ENCODE results near the gene ZNF83. TPM values are rescaled to one million over a fixed set of nuclear protein-coding genes. Genes with fewer than 3 reads are reported as not detected.
"Not testable (repeated sequence)": the region's sequence is repeated elsewhere in the genome, so short reads cannot be mapped to it uniquely, and the experiment has no call there.

The ZNF83 gene
- total RNA-seq, 2 experiments from 2014 or later = 57.8 to 60.5 TPM

GRCh38 chr19:52627441-52627840 is 10.7 kb downstream of the ZNF83 start:
- Mint-ChIP-seq H3K36me3 (ENCODE audit: low read depth) (peaks cover 50% of the 10 kb centered on the region), H3K9me3 (peaks cover 31% of the 10 kb centered on the region)
- CTCF ChIA-PET, H3K4me3 Mint-ChIP-seq, POLR2A ChIA-PET, H3K27me3 Mint-ChIP-seq, H3K27ac Mint-ChIP-seq, DNase-seq, H3K4me1 Mint-ChIP-seq: not testable (repeated sequence)

GRCh38 chr19:52626915-52627314 is 11.2 kb downstream of the ZNF83 start:
- CTCF ChIA-PET = no interaction called here
- no peak for DNase-seq
- POLR2A ChIA-PET = no interaction called here
- no peak overlapping the region for H3K4me3 Mint-ChIP-seq
- H3K27ac Mint-ChIP-seq = no peak overlapping the region
- no peaks in the 10 kb centered on the region for H3K4me1 Mint-ChIP-seq
- H3K36me3 Mint-ChIP-seq (ENCODE audit: low read depth) = peaks cover 50% of the 10 kb centered on the region
- H3K27me3 Mint-ChIP-seq = no peaks in the 10 kb centered on the region
- peaks cover 31% of the 10 kb centered on the region for H3K9me3 Mint-ChIP-seq

- Mint-ChIP-seq H3K27ac (no peak overlapping the region), H3K27me3 (no peaks in the 10 kb centered on the region), H3K4me1 (peaks cover 4% of the 10 kb centered on the region), H3K36me3 (ENCODE audit: low read depth) (peaks cover 53% of the 10 kb centered on the region), H3K4me3 (no peak overlapping the region), H3K9me3 (peaks cover 31% of the 10 kb centered on the region)
- DNase-seq = no peak
- CTCF ChIA-PET = interaction anchor here (0.8 kb wide), 1 partner anchor 14 kb away, joined by 3 read pairs; no protein-coding TSS in a partner anchor
- POLR2A ChIA-PET = no interaction called here
Measured at GRCh38 chr19:52622261-52622660, 15.9 kb downstream of the ZNF83 start.

GRCh38 chr19:52621376-52621775 is 16.8 kb downstream of the ZNF83 start:
- POLR2A ChIA-PET = no interaction called here
- peaks cover 62% of the 10 kb centered on the region for H3K36me3 Mint-ChIP-seq (ENCODE audit: low read depth)
- H3K27me3 Mint-ChIP-seq = no peaks in the 10 kb centered on the region
- H3K9me3 Mint-ChIP-seq = peaks cover 37% of the 10 kb centered on the region
- CTCF ChIA-PET = no interaction called here
- no peak overlapping the region for H3K4me3 Mint-ChIP-seq
- DNase-seq = no peak
- no peak overlapping the region for H3K27ac Mint-ChIP-seq
- peaks cover 4% of the 10 kb centered on the region for H3K4me1 Mint-ChIP-seq

GRCh38 chr19:52613299-52613906 is 24.8 kb downstream of the ZNF83 start:
- no peaks in the 10 kb centered on the region for H3K4me1 Mint-ChIP-seq
- H3K4me3 Mint-ChIP-seq = no peak overlapping the region
- H3K36me3 Mint-ChIP-seq (ENCODE audit: low read depth) = peaks cover 89% of the 10 kb centered on the region
- no peak for DNase-seq
- no peak overlapping the region for H3K27ac Mint-ChIP-seq
- peaks cover 56% of the 10 kb centered on the region for H3K9me3 Mint-ChIP-seq
- ChIA-PET CTCF (no interaction called here), POLR2A (no interaction called here)
- no peaks in the 10 kb centered on the region for H3K27me3 Mint-ChIP-seq

GRCh38 chr19:52603558-52604207 is 34.5 kb downstream of the ZNF83 start:
- Mint-ChIP-seq H3K36me3 (ENCODE audit: low read depth) (peaks cover 61% of the 10 kb centered on the region), H3K4me1 (peaks cover 30% of the 10 kb centered on the region), H3K27ac (no peak overlapping the region), H3K4me3 (no peak overlapping the region), H3K27me3 (no peaks in the 10 kb centered on the region), H3K9me3 (peaks cover 40% of the 10 kb centered on the region)
- ChIA-PET POLR2A (no interaction called here), CTCF (interaction anchor here (0.6 to 1.0 kb wide), 2 partner anchors 107 to 240 kb away, joined by 3 read pairs; no protein-coding TSS in a partner anchor)
- DNase-seq = no peak

- peak overlapping the region; percentile 92 for H3K4me3 Mint-ChIP-seq
Measured at GRCh38 chr19:52602941-52603340, 35.2 kb downstream of the ZNF83 start.

GRCh38 chr19:52601974-52602366 is 36.2 kb downstream of the ZNF83 start:
- POLR2A ChIA-PET, H3K27me3 Mint-ChIP-seq, DNase-seq, CTCF ChIA-PET: not testable (repeated sequence)
- peaks cover 49% of the 10 kb centered on the region for H3K9me3 Mint-ChIP-seq
- H3K36me3 Mint-ChIP-seq (ENCODE audit: low read depth) = peaks cover 66% of the 10 kb centered on the region
- H3K4me3 Mint-ChIP-seq = peak overlapping the region; percentile 92
- peak overlapping the region; percentile 85 for H3K27ac Mint-ChIP-seq
- H3K4me1 Mint-ChIP-seq = peaks cover 30% of the 10 kb centered on the region

More at GRCh38 chr19:52602941-52603340, 35.2 kb downstream of the ZNF83 start:
- ChIA-PET POLR2A (no interaction called here), CTCF (no interaction called here)
- Mint-ChIP-seq H3K27me3 (no peaks in the 10 kb centered on the region), H3K9me3 (peaks cover 42% of the 10 kb centered on the region), H3K4me1 (peaks cover 30% of the 10 kb centered on the region), H3K27ac (no peak overlapping the region), H3K36me3 (ENCODE audit: low read depth) (peaks cover 61% of the 10 kb centered on the region)
- no peak for DNase-seq

- Mint-ChIP-seq H3K27me3 (no peaks in the 10 kb centered on the region), H3K27ac (peak overlapping the region; percentile 85), H3K4me1 (peaks cover 24% of the 10 kb centered on the region), H3K36me3 (ENCODE audit: low read depth) (peaks cover 66% of the 10 kb centered on the region), H3K4me3 (peak overlapping the region; percentile 92), H3K9me3 (peaks cover 51% of the 10 kb centered on the region)
- peak; percentile 95 for DNase-seq
- ChIA-PET POLR2A (no interaction called here), CTCF (no interaction called here)
Measured at GRCh38 chr19:52601025-52601973, 36.9 kb downstream of the ZNF83 start.

- peak; percentile 7 for DNase-seq
- H3K27me3 Mint-ChIP-seq = no peaks in the 10 kb centered on the region
- H3K27ac Mint-ChIP-seq = peak overlapping the region; percentile 85
- peaks cover 53% of the 10 kb centered on the region for H3K9me3 Mint-ChIP-seq
- peaks cover 66% of the 10 kb centered on the region for H3K36me3 Mint-ChIP-seq (ENCODE audit: low read depth)
- peaks cover 20% of the 10 kb centered on the region for H3K4me1 Mint-ChIP-seq
- ChIA-PET POLR2A (no interaction called here), CTCF (no interaction called here)
- H3K4me3 Mint-ChIP-seq = peak overlapping the region; percentile 92
Measured at GRCh38 chr19:52600639-52601024, 37.5 kb downstream of the ZNF83 start.

GRCh38 chr19:52599241-52599640 is 38.9 kb downstream of the ZNF83 start:
- no peaks in the 10 kb centered on the region for H3K27me3 Mint-ChIP-seq
- H3K9me3 Mint-ChIP-seq = peaks cover 51% of the 10 kb centered on the region
- POLR2A ChIA-PET = no interaction called here
- no peak overlapping the region for H3K4me3 Mint-ChIP-seq
- no peak for DNase-seq
- peaks cover 13% of the 10 kb centered on the region for H3K4me1 Mint-ChIP-seq
- CTCF ChIA-PET = interaction anchor here (1.1 kb wide), 1 partner anchor 18 kb away, joined by 5 read pairs; no protein-coding TSS in a partner anchor
- peaks cover 70% of the 10 kb centered on the region for H3K36me3 Mint-ChIP-seq (ENCODE audit: low read depth)
- no peak overlapping the region for H3K27ac Mint-ChIP-seq

- H3K4me3 Mint-ChIP-seq, H3K27ac Mint-ChIP-seq, H3K4me1 Mint-ChIP-seq, H3K27me3 Mint-ChIP-seq, POLR2A ChIA-PET, CTCF ChIA-PET, DNase-seq: not testable (repeated sequence)
- peaks cover 55% of the 10 kb centered on the region for H3K9me3 Mint-ChIP-seq
- peaks cover 86% of the 10 kb centered on the region for H3K36me3 Mint-ChIP-seq (ENCODE audit: low read depth)
Measured at GRCh38 chr19:52593441-52593840, 44.7 kb downstream of the ZNF83 start.

GRCh38 chr19:52592301-52592700 is 45.9 kb downstream of the ZNF83 start:
- no peak overlapping the region for H3K4me3 Mint-ChIP-seq
- H3K27me3 Mint-ChIP-seq = no peaks in the 10 kb centered on the region
- no peak overlapping the region for H3K27ac Mint-ChIP-seq
- ChIA-PET POLR2A (no interaction called here), CTCF (no interaction called here)
- peaks cover 51% of the 10 kb centered on the region for H3K9me3 Mint-ChIP-seq
- DNase-seq = no peak
- no peaks in the 10 kb centered on the region for H3K4me1 Mint-ChIP-seq
- H3K36me3 Mint-ChIP-seq (ENCODE audit: low read depth) = peaks cover 84% of the 10 kb centered on the region
